DOHH2 (cell line): ENCODE data around the gene SLC34A1.

Experiments
- H3F3A ChIP-seq: fragments of 200-600 bp; sonication (generic), shearing (Covaris generic); 2 replicates; pipeline ENCODE4 v1.6.0; 2016; ENCODE audit warnings: antibody characterized with exemption, mild to moderate bottlenecking; ENCODE audit not compliant: control insufficient read depth, insufficient read depth
- H3K27ac ChIP-seq: fragments of 200-600 bp; sonication (generic); 2 replicates; pipeline ENCODE4 v1.5.1; 2014; ENCODE audit warnings: low read depth, mild to moderate bottlenecking, low read length, moderate library complexity
- H3K27me3 ChIP-seq: fragments of 200-600 bp; sonication (generic); 2 replicates; pipeline ENCODE4 v1.6.1; 2014; ENCODE audit warnings: mild to moderate bottlenecking, low read length, mixed read lengths; ENCODE audit not compliant: control insufficient read depth
- H3K36me3 ChIP-seq: fragments of 200-600 bp; sonication (generic); 2 replicates; pipeline ENCODE4 v1.6.1; 2014; ENCODE audit warnings: mild to moderate bottlenecking, low read length, moderate library complexity, mixed read lengths; ENCODE audit not compliant: control insufficient read depth
- H3K4me1 ChIP-seq: fragments of 200-600 bp; sonication (generic); 2 replicates; pipeline ENCODE4 v1.6.1; 2014; ENCODE audit warnings: mild to moderate bottlenecking, low read length, mixed read lengths; ENCODE audit not compliant: control insufficient read depth
- H3K4me2 ChIP-seq: fragments of 200-600 bp; sonication (generic); 2 replicates; pipeline ENCODE4 v1.6.0; 2014; ENCODE audit warnings: mild to moderate bottlenecking, low read length, moderate library complexity
- H3K4me3 ChIP-seq: fragments of 200-600 bp; sonication (generic); 2 replicates; pipeline ENCODE4 v1.5.1; 2014; ENCODE audit warnings: mild to moderate bottlenecking, low read length, mixed read lengths
- H3K79me2 ChIP-seq: fragments of 200-600 bp; sonication (generic); 2 replicates; pipeline ENCODE4 v1.6.1; 2014; ENCODE audit warnings: mild to moderate bottlenecking, low read length, mixed read lengths; ENCODE audit not compliant: control insufficient read depth
- H3K9me2 ChIP-seq: fragments of 200-600 bp; sonication (generic); replicated peaks from 2 replicates; pipeline ENCODE4 v1.6.1; 2014; ENCODE audit warnings: mild to moderate bottlenecking, low read length, mixed read lengths; ENCODE audit not compliant: control insufficient read depth
- H3K9me3 ChIP-seq: fragments of 200-600 bp; sonication (generic); 2 replicates; pipeline ENCODE4 v1.6.1; 2014; ENCODE audit warnings: antibody characterized with exemption, low read length, mixed read lengths; ENCODE audit not compliant: control insufficient read depth, insufficient read depth
- H4K20me1 ChIP-seq: fragments of 200-600 bp; sonication (generic); 2 replicates; pipeline ENCODE4 v1.6.0; 2014; ENCODE audit warnings: low read depth, mild to moderate bottlenecking, antibody characterized with exemption, low read length, moderate library complexity; ENCODE audit not compliant: control insufficient read depth, insufficient read depth
- CTCF ChIP-seq: fragments of 200-600 bp; sonication (generic); IDR thresholded peaks from one replicate; pipeline ENCODE4 v1.5.1; 2014; ENCODE audit warnings: antibody characterized with exemption, mild to moderate bottlenecking, low read depth, low read length; ENCODE audit not compliant: poor library complexity, severe bottlenecking
- EZH2phosphoT487 ChIP-seq: fragments of 200-600 bp; sonication (generic); IDR thresholded peaks from 2 replicates; pipeline ENCODE4 v1.6.1; 2017; ENCODE audit warnings: borderline replicate concordance, mild to moderate bottlenecking, antibody characterized with exemption, low read length, moderate library complexity, mixed read lengths

Gene SLC34A1

GRCh38 chr5:177336112-177336511 lies 48.1 kb upstream of the SLC34A1 start:
- no peaks in the 10 kb centered on the region for H3K9me2 ChIP-seq
- no peaks in the 10 kb centered on the region for H3K27me3 ChIP-seq
- no peaks in the 10 kb centered on the region for H3K9me3 ChIP-seq
- no peak overlapping the region for H3K4me2 ChIP-seq
- H3K4me3 ChIP-seq: no peak overlapping the region
- H3K36me3 ChIP-seq: peaks cover 85% of the 10 kb centered on the region
- no peaks in the 10 kb centered on the region for H3K4me1 ChIP-seq
- peaks cover 22% of the 10 kb centered on the region for H3K79me2 ChIP-seq
- no peak overlapping the region for H3K27ac ChIP-seq
- peak; percentile 83 for TF ChIP-seq CTCF
- no peak for TF ChIP-seq EZH2phosphoT487
- H3F3A ChIP-seq: no peaks in the 10 kb centered on the region
- H4K20me1 ChIP-seq: no peaks in the 10 kb centered on the region

DNA sequence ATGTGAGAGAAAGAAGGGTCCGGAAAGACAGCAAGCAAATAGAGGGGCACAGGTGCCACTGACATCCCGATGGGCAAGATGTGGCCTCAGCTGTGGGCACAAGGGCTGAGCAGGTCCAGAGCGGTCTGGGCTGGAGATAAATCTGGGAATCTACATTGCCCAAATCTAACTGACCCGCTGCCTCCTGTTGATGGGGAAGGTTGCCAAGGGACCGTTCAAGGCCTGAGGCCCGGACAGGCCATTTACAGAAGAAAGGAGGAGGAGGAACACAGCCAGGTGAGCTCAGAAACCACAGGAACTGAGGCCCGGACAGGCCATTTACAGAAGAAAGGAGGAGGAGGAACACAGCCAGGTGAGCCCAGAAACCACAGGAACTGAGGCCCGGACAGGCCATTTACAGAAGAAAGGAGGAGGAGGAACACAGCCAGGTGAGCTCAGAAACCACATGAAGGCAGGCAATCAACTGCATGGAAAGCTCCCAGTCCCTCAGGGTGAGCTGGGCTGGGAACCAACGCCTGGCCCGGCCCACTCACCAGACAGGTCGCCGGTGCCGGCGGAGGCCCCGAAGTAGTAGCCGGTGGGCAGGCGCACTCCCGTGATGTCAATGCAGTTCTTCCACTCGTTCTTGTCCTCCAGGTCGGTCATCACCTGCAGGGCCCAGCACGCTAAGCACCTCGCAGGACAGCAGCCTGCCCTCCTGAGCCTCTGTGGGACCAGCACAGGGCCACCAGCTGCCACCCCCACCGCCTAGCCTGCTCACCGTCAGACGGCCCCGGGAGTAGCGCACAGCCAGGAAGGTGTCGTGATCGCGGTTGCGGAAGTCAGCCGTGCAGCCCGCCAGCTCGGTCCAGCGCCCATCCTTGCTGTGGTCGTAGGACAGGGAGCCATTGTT lies 47.4 kb upstream of the SLC34A1 start:
- Histone ChIP-seq H3K9me2 (no peaks in the 10 kb centered on the region), H3F3A (no peaks in the 10 kb centered on the region), H3K27ac (no peak overlapping the region), H4K20me1 (no peaks in the 10 kb centered on the region), H3K4me3 (no peak overlapping the region), H3K4me1 (no peaks in the 10 kb centered on the region), H3K9me3 (no peaks in the 10 kb centered on the region), H3K4me2 (no peak overlapping the region), H3K36me3 (peaks cover 85% of the 10 kb centered on the region), H3K79me2 (peaks cover 30% of the 10 kb centered on the region), H3K27me3 (no peaks in the 10 kb centered on the region)
- TF ChIP-seq EZH2phosphoT487: no peak
- no peak for TF ChIP-seq CTCF

DNA sequence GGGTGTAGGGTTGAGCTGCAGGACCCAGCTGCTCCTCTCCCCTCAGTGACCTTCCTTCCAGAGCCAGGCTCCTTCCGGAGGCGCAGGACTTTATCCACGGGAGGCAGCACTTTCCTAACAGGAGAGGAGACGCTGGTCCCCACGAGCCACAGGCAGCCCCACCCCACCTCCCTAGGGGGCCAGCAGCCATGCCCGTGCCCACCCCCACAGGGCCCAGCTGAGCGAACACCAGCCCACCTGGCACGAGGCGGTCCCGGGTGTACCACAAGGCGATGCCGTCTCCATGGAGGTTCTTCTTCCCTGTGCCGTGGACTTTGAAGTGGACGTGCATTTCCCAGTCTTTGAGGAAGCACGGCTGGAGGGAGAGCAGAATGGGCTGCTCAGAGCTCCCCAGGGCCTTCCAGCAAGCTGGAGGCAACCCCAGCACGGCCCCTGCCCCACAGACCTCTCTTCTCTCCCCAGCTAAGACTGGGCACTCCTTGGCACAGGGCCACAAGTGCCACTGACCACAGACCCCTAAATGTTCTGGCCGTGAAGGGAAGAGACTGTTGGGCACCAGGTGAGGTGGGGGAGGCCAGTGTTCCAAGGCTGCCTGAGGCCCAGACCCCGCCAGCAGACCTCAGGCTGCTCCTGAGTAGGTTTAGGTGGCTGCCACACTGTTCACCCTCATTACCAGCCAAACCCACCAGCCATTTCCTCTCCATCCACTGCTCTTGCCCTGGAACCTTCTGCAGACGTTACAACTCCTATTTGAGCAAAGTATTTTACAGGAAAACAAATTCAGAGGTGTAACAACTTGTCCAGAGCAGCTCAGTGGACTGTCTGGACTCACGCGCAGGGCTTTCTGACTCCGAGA lies 45.8 kb upstream of the SLC34A1 start:
- Histone ChIP-seq H3K9me2 (no peaks in the 10 kb centered on the region), H3K4me3 (no peak overlapping the region), H3K9me3 (no peaks in the 10 kb centered on the region), H3K27ac (no peak overlapping the region), H4K20me1 (no peaks in the 10 kb centered on the region), H3K4me1 (no peaks in the 10 kb centered on the region), H3K4me2 (no peak overlapping the region), H3K36me3 (peaks cover 80% of the 10 kb centered on the region), H3K27me3 (no peaks in the 10 kb centered on the region), H3F3A (no peaks in the 10 kb centered on the region), H3K79me2 (peaks cover 43% of the 10 kb centered on the region)
- TF ChIP-seq CTCF: no peak
- no peak for TF ChIP-seq EZH2phosphoT487
